HG02884 (cell line): ENCODE data around the gene OR7C2.
"Not testable (repeated sequence)": the region's sequence is repeated elsewhere in the genome, so short reads cannot be mapped to it uniquely, and the experiment has no call there.

ENCODE experiments used
- ATAC-seq: cut with Tn5 transposase; IDR thresholded peaks from one replicate; pipeline ENCODE4 v1.9.1; 2021; ENCODE audit warnings: mild to moderate bottlenecking, moderate library complexity; ENCODE audit not compliant: unreplicated experiment

Gene OR7C2

GRCh38 chr19:14941189-14941588 is at the start of gene OR7C2:
Gene OR7C2 (plus strand): TSS chr19:14941489. CDS start chr19:14941489, 0 bp downstream.
- no peak for ATAC-seq

GRCh38 chr19:14901675-14902260 is 39.5 kb upstream of the OR7C2 start:
- no peak for ATAC-seq

- no peak for ATAC-seq
Measured at GRCh38 chr19:14906711-14907110, 34.6 kb upstream of the OR7C2 start.

- no peak for ATAC-seq
Measured at GRCh38 chr19:14915116-14915515, 26.2 kb upstream of the OR7C2 start.

GRCh38 chr19:14916848-14917247 is 24.4 kb upstream of the OR7C2 start:
- no peak for ATAC-seq

- no peak for ATAC-seq
Measured at GRCh38 chr19:14933506-14933905, 7.8 kb upstream of the OR7C2 start.

GRCh38 chr19:14940266-14940665 is 1.0 kb upstream of the OR7C2 start:
- no peak for ATAC-seq

- no peak for ATAC-seq
Measured at GRCh38 chr19:14943601-14944000, 2.3 kb downstream of the OR7C2 start.

- no peak for ATAC-seq
Measured at GRCh38 chr19:14944456-14944855, 3.2 kb downstream of the OR7C2 start.

GRCh38 chr19:14949413-14949812 is 8.1 kb downstream of the OR7C2 start:
- ATAC-seq, result not testable (repeated sequence)

- no peak for ATAC-seq
Measured at GRCh38 chr19:14949876-14950275, 8.6 kb downstream of the OR7C2 start.

- ATAC-seq, result no peak
Measured at GRCh38 chr19:14950421-14950820, 9.1 kb downstream of the OR7C2 start.

GRCh38 chr19:14952767-14953166 is 11.5 kb downstream of the OR7C2 start:
- ATAC-seq, result no peak

GRCh38 chr19:14954071-14954655 is 12.9 kb downstream of the OR7C2 start:
- no peak for ATAC-seq

GRCh38 chr19:14957464-14957863 is 16.2 kb downstream of the OR7C2 start:
- ATAC-seq, result no peak

- ATAC-seq, result no peak
Measured at GRCh38 chr19:14959263-14959662, 18.0 kb downstream of the OR7C2 start.

GRCh38 chr19:14961956-14962685 is 20.8 kb downstream of the OR7C2 start:
- no peak for ATAC-seq

GRCh38 chr19:14968247-14968646 is 27.0 kb downstream of the OR7C2 start:
- no peak for ATAC-seq

GRCh38 chr19:14971474-14971873 is 30.2 kb downstream of the OR7C2 start:
- ATAC-seq, result no peak

GRCh38 chr19:14972676-14973075 is 31.4 kb downstream of the OR7C2 start:
- no peak for ATAC-seq

- ATAC-seq, result no peak
Measured at GRCh38 chr19:14974488-14974887, 33.2 kb downstream of the OR7C2 start.

GRCh38 chr19:14977128-14977527 is 35.8 kb downstream of the OR7C2 start:
- no peak for ATAC-seq
